Trophoblast cell (in vitro differentiated cells and primary cell): Measurements from ENCODE around the gene KRT9.
"Not testable (repeated sequence)": the region's sequence is repeated elsewhere in the genome, so short reads cannot be mapped to it uniquely, and the experiment has no call there.

Experiments
- DNase-seq, 2 donors: peaks; one replicate each; pipeline ENCODE4 v3.0.0-alpha.2; 2016
- H2AFZ ChIP-seq: 2 replicates; pipeline ENCODE4 v1.6.1; 2013; ENCODE audit warnings: low read length, moderate library complexity, mild to moderate bottlenecking; ENCODE audit not compliant: insufficient read depth, poor library complexity
- H2AK5ac ChIP-seq: 2 replicates; pipeline ENCODE4 v1.6.1; 2013; ENCODE audit warnings: mild to moderate bottlenecking, low read length
- H2BK120ac ChIP-seq: 2 replicates; pipeline ENCODE4 v1.6.1; 2013; ENCODE audit warnings: low read length, mild to moderate bottlenecking, moderate library complexity; ENCODE audit not compliant: insufficient read depth, poor library complexity
- H2BK12ac ChIP-seq: 2 replicates; pipeline ENCODE4 v1.6.1; 2013; ENCODE audit warnings: mild to moderate bottlenecking, low read length, moderate library complexity
- H2BK5ac ChIP-seq: 2 replicates; pipeline ENCODE4 v1.6.1; 2013; ENCODE audit warnings: low read length, low read depth, moderate library complexity, mild to moderate bottlenecking; ENCODE audit not compliant: poor library complexity
- H3K14ac ChIP-seq: 2 replicates; pipeline ENCODE4 v1.6.1; 2013; ENCODE audit warnings: mild to moderate bottlenecking, low read length
- H3K18ac ChIP-seq: 2 replicates; pipeline ENCODE4 v1.6.1; 2013; ENCODE audit warnings: mild to moderate bottlenecking, low read length
- H3K23ac ChIP-seq: 2 replicates; pipeline ENCODE4 v1.6.1; 2013; ENCODE audit warnings: low read length
- H3K27ac ChIP-seq: 2 replicates; pipeline ENCODE4 v1.5.1; 2013; ENCODE audit warnings: low read depth, mild to moderate bottlenecking, inconsistent platforms, low read length, moderate library complexity
- H3K27me3 ChIP-seq: 2 replicates; pipeline ENCODE4 v1.6.1; 2013; ENCODE audit warnings: inconsistent platforms, mild to moderate bottlenecking, low read length, moderate library complexity; ENCODE audit not compliant: insufficient read depth
- H3K36me3 ChIP-seq, 2 experiments: 1 replicate in 1 of 2; 2 replicates in 1 of 2; pipeline ENCODE4 v1.6.1; 2013; ENCODE audit warnings: low read length in 2 of 2, mild to moderate bottlenecking in 2 of 2, moderate library complexity in 1 of 2; ENCODE audit not compliant: insufficient read depth in 2 of 2, control insufficient read depth in 1 of 2
- H3K4ac ChIP-seq: 2 replicates; pipeline ENCODE4 v1.6.1; 2013; ENCODE audit warnings: low read depth, mild to moderate bottlenecking, low read length, moderate library complexity
- H3K4me1 ChIP-seq, 2 experiments: 1 replicate in 1 of 2; 2 replicates in 1 of 2; pipeline ENCODE4 v1.6.1; 2013; ENCODE audit warnings: low read length in 2 of 2, mild to moderate bottlenecking in 2 of 2, moderate library complexity in 1 of 2; ENCODE audit not compliant: insufficient read depth in 2 of 2, control insufficient read depth in 1 of 2
- H3K4me2 ChIP-seq: 2 replicates; pipeline ENCODE4 v1.6.1; 2013; ENCODE audit warnings: inconsistent platforms, mild to moderate bottlenecking, low read length, moderate library complexity
- H3K4me3 ChIP-seq: 2 replicates; pipeline ENCODE4 v1.5.1; 2013; ENCODE audit warnings: mild to moderate bottlenecking, low read depth, low read length, inconsistent platforms
- H3K79me1 ChIP-seq: one replicate; pipeline ENCODE4 v1.6.1; 2013; ENCODE audit warnings: low read length
- H3K79me2 ChIP-seq: 2 replicates; pipeline ENCODE4 v1.6.1; 2013; ENCODE audit warnings: low read length, mild to moderate bottlenecking; ENCODE audit not compliant: control insufficient read depth, insufficient read depth, poor library complexity
- H3K9ac ChIP-seq: 2 replicates; pipeline ENCODE4 v1.6.1; 2013; ENCODE audit warnings: mild to moderate bottlenecking, low read length
- H3K9me3 ChIP-seq: 2 replicates; pipeline ENCODE4 v1.6.1; 2013; ENCODE audit warnings: low read depth, mild to moderate bottlenecking, control low read depth, inconsistent platforms, low read length; ENCODE audit not compliant: insufficient read depth
- H4K12ac ChIP-seq: 2 replicates; pipeline ENCODE4 v1.6.1; 2013; ENCODE audit warnings: low read depth, mild to moderate bottlenecking, low read length, moderate library complexity
- H4K8ac ChIP-seq: 2 replicates; pipeline ENCODE4 v1.6.1; 2013; ENCODE audit warnings: low read depth, mild to moderate bottlenecking, low read length, moderate library complexity
- H4K91ac ChIP-seq: one replicate; pipeline ENCODE4 v1.6.1; 2013; ENCODE audit warnings: low read depth, mild to moderate bottlenecking, low read length, moderate library complexity
- WGBS: extraction: QIAGEN DNeasy Blood & Tissue Kit; methylation state at CpG from one replicate; pipeline ENCODE4 v1.1.7; 2013; ENCODE audit warnings: missing lambda C conversion rate; ENCODE audit not compliant: insufficient read length, insufficient coverage; ENCODE audit errors: extremely low coverage; 5-methylcytosine and 5-hydroxymethylcytosine counted together

The KRT9 gene

DNA sequence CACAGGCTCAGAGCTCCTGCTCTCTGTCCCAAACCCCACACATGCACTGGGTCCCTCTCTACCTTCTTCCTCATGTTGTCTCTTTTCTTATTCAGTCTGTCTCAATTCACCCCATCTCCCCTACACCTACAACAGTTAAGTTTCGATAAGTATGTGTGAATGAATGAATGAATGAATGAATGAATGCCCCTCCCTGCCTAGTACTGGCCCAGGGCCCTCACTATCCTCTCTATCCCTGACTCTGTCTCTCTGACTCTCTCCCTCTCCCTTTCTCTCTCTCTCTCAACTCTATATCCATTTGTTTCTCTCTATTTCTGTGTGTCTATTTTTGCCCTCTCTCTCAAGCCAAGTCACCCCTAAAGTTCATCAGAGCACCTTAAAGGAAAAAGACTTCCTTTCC, 6.7 kb upstream of the KRT9 start:
- H4K12ac ChIP-seq = no peak overlapping the region
- WGBS = no CpG with 5 or more reads among the region's 1 CpG
- no peak overlapping the region for H2BK5ac ChIP-seq
- no peak overlapping the region for H3K18ac ChIP-seq
- H3K79me2 ChIP-seq = no peaks in the 10 kb centered on the region
- no peak overlapping the region for H2AFZ ChIP-seq
- H2AK5ac ChIP-seq = peak overlapping the region; percentile 33
- H3K23ac ChIP-seq = no peak overlapping the region
- H2BK120ac ChIP-seq = no peak overlapping the region
- H4K91ac ChIP-seq = no peak overlapping the region
- no peak overlapping the region for H3K4ac ChIP-seq
- H3K4me3 ChIP-seq = no peak overlapping the region
- no peak overlapping the region for H3K27ac ChIP-seq
- no peak overlapping the region for H4K8ac ChIP-seq
- H3K9ac ChIP-seq = no peak overlapping the region
- no peak overlapping the region for H3K4me2 ChIP-seq
- H3K14ac ChIP-seq = no peak overlapping the region
- no peaks in the 10 kb centered on the region for H3K27me3 ChIP-seq
- H3K79me1 ChIP-seq = peaks cover 5% of the 10 kb centered on the region
- peaks cover 6 to 10% of the 10 kb centered on the region in 2 experiments for H3K4me1 ChIP-seq
- H2BK12ac ChIP-seq = no peak overlapping the region
- no peaks in the 10 kb centered on the region for H3K36me3 ChIP-seq
- no peak for DNase-seq
- peaks cover 2% of the 10 kb centered on the region for H3K9me3 ChIP-seq

DNA sequence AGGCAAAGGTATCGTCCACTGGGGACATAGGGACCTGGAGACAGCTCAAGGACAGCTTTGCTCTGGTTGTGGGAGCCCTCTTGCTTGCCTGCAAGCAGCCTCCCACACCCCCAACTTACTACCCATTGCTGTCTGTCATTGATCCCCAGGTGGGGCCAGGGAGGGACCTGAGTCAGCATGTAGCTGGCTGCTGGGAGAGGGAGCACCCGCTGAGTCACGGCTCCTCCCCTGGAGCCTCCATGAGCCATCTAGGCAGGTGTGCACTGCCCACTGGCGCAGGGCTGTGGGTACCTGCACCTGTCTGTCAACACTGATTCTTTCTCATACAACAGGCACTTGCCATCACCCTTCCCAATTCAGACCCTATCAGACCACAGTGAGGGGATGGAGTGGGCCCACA, 4.9 kb upstream of the KRT9 start:
- H3K27ac ChIP-seq, H2BK12ac ChIP-seq, H3K9ac ChIP-seq, H4K8ac ChIP-seq, H3K79me1 ChIP-seq, H3K27me3 ChIP-seq, H3K36me3 ChIP-seq, H4K12ac ChIP-seq, H3K4me2 ChIP-seq, H3K18ac ChIP-seq, H4K91ac ChIP-seq, H2BK5ac ChIP-seq, H3K4me3 ChIP-seq, H3K79me2 ChIP-seq, H3K23ac ChIP-seq, H3K9me3 ChIP-seq, H2AK5ac ChIP-seq, H3K14ac ChIP-seq, H3K4me1 ChIP-seq, H2AFZ ChIP-seq, H2BK120ac ChIP-seq, H3K4ac ChIP-seq: not testable (repeated sequence)
- no CpG with 5 or more reads among the region's 4 CpGs for WGBS
- DNase-seq = peak; percentile 58 to 59

DNA sequence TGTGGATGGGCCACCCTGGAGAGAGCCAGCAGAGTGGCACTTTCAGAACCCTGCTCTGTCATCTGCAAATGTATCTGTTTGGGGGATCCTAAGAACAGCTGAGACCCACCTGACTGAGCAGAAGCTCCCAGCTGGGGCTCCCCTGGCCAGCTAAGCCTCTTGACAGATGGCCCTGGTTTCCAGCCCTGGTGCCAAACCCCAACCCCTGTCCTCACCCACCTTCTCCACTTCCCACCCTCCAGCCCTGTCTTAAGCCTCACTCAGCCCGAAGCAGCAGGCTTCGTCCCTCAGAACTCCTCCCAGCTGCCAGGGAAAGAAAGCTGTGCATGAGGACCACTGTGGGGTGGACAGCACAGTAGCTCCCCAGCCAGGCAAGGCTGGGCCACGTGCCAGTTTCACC, 3.5 kb upstream of the KRT9 start:
- Histone ChIP-seq H3K14ac (no peak overlapping the region), H2AFZ (no peak overlapping the region), H3K27ac (no peak overlapping the region), H3K4ac (no peak overlapping the region), H2BK5ac (no peak overlapping the region), H3K9me3 (peaks cover 2% of the 10 kb centered on the region), H2BK12ac (no peak overlapping the region), H3K27me3 (no peaks in the 10 kb centered on the region), H3K4me1 (peaks cover 6 to 9% of the 10 kb centered on the region in 2 experiments), H4K8ac (no peak overlapping the region), H3K79me2 (no peaks in the 10 kb centered on the region), H3K4me2 (no peak overlapping the region), H4K91ac (no peak overlapping the region), H3K4me3 (no peak overlapping the region), H3K23ac (no peak overlapping the region), H3K9ac (no peak overlapping the region), H2AK5ac (no peak overlapping the region), H3K18ac (no peak overlapping the region), H3K36me3 (no peaks in the 10 kb centered on the region), H3K79me1 (peaks cover 5% of the 10 kb centered on the region), H2BK120ac (no peak overlapping the region), H4K12ac (no peak overlapping the region)
- no peak for DNase-seq
- WGBS = no CpG with 5 or more reads among the region's 3 CpGs

DNA sequence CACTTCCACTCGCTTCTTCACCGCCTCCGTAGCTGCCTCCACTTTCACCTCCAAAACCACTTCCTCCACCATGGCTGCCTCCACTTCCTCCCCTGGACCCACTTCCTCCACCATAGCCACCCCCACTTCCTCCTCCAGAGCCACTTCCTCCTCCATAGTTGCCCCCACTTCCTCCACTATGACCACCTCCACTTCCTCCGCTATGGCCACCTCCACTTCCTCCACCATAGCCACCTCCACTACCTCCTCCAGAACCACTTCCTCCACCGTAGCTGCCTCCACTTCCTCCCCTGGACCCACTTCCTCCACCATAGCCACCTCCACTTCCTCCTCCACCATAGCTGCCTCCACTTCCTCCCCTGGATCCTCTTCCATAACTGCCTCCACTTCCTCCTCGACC, 4.5 kb downstream of the KRT9 start:
- H4K8ac ChIP-seq = no peak overlapping the region
- H3K79me2 ChIP-seq = no peaks in the 10 kb centered on the region
- H3K18ac ChIP-seq = no peak overlapping the region
- H3K79me1 ChIP-seq = no peaks in the 10 kb centered on the region
- no peak overlapping the region for H2AFZ ChIP-seq
- DNase-seq = no peak
- H3K36me3 ChIP-seq = no peaks in the 10 kb centered on the region
- no peak overlapping the region for H2BK5ac ChIP-seq
- peak overlapping the region; percentile 43 for H3K4me3 ChIP-seq
- H3K4me1 ChIP-seq = peaks cover 0 to 4% of the 10 kb centered on the region in 2 experiments
- WGBS = no CpG with 5 or more reads among the region's 6 CpGs
- no peak overlapping the region for H3K14ac ChIP-seq
- no peak overlapping the region for H2AK5ac ChIP-seq
- H2BK12ac ChIP-seq = no peak overlapping the region
- H3K27me3 ChIP-seq = no peaks in the 10 kb centered on the region
- no peak overlapping the region for H3K4ac ChIP-seq
- H2BK120ac ChIP-seq = no peak overlapping the region
- H3K9ac ChIP-seq = no peak overlapping the region
- no peak overlapping the region for H4K12ac ChIP-seq
- peaks cover 3% of the 10 kb centered on the region for H3K9me3 ChIP-seq
- H3K27ac ChIP-seq = no peak overlapping the region
- H3K23ac ChIP-seq = no peak overlapping the region
- H4K91ac ChIP-seq = no peak overlapping the region
- H3K4me2 ChIP-seq = no peak overlapping the region
